ENCODE measurements around the gene MICAL2.

MICAL2 gene

GRCh38 chr11:12211331-12212065, 101.1 kb downstream of the MICAL2 start:
- TF ChIP-seq EP300 (IDR thresholded peaks at IDR 0.05; ENCODE audit: borderline replicate concordance), result no peak
- no peak for TF ChIP-seq ZBTB7A (IDR thresholded peaks at IDR 0.05; ENCODE audit: low read depth)
- no peak for TF ChIP-seq TCF12 (IDR thresholded peaks at IDR 0.05; ENCODE audit: low read depth)
- TF ChIP-seq CREB1 (IDR thresholded peaks at IDR 0.05; ENCODE audit: low read depth), result no peak
- TF ChIP-seq YY1 (IDR thresholded peaks at IDR 0.05; ENCODE audit: low read depth), result no peak
- no peak for TF ChIP-seq RAD21 (IDR thresholded peaks at IDR 0.05; ENCODE audit: low read depth)
- no peak for TF ChIP-seq TAF1 (IDR thresholded peaks at IDR 0.05; ENCODE audit: low read depth)
- TF ChIP-seq FOXM1 (IDR thresholded peaks at IDR 0.05; ENCODE audit: borderline replicate concordance, low read depth), result no peak
- no peak for TF ChIP-seq TEAD4 (IDR thresholded peaks at IDR 0.05)
- no peak for TF ChIP-seq CEBPB (IDR thresholded peaks at IDR 0.05)
- TF ChIP-seq EGR1 (IDR thresholded peaks at IDR 0.05), result no peak
- TF ChIP-seq USF1 (IDR thresholded peaks at IDR 0.05), result no peak
- no peak for TF ChIP-seq MAX (IDR thresholded peaks at IDR 0.05)
- TF ChIP-seq REST (IDR thresholded peaks at IDR 0.05; ENCODE audit: low read depth), result no peak
- TF ChIP-seq NFIC (IDR thresholded peaks at IDR 0.05), result no peak

- no peak for TF ChIP-seq EGR1 (IDR thresholded peaks at IDR 0.05)
- no peak for TF ChIP-seq FOXM1 (IDR thresholded peaks at IDR 0.05; ENCODE audit: borderline replicate concordance, low read depth)
- TF ChIP-seq EP300 (IDR thresholded peaks at IDR 0.05; ENCODE audit: borderline replicate concordance), result no peak
- TF ChIP-seq RAD21 (IDR thresholded peaks at IDR 0.05; ENCODE audit: low read depth), result no peak
- no peak for TF ChIP-seq YY1 (IDR thresholded peaks at IDR 0.05; ENCODE audit: low read depth)
- TF ChIP-seq TAF1 (IDR thresholded peaks at IDR 0.05; ENCODE audit: low read depth), result no peak
- no peak for TF ChIP-seq CREB1 (IDR thresholded peaks at IDR 0.05; ENCODE audit: low read depth)
- TF ChIP-seq ZBTB7A (IDR thresholded peaks at IDR 0.05; ENCODE audit: low read depth), result no peak
- no peak for TF ChIP-seq TEAD4 (IDR thresholded peaks at IDR 0.05)
- TF ChIP-seq TCF12 (IDR thresholded peaks at IDR 0.05; ENCODE audit: low read depth), result no peak
- TF ChIP-seq NFIC (IDR thresholded peaks at IDR 0.05), result no peak
- no peak for TF ChIP-seq REST (IDR thresholded peaks at IDR 0.05; ENCODE audit: low read depth)
- TF ChIP-seq MAX (IDR thresholded peaks at IDR 0.05), result no peak
- TF ChIP-seq CEBPB (IDR thresholded peaks at IDR 0.05), result no peak
- TF ChIP-seq USF1 (IDR thresholded peaks at IDR 0.05), result no peak
Observed at GRCh38 chr11:12212174-12212820, 101.9 kb downstream of the MICAL2 start.

- TF ChIP-seq TCF12 (IDR thresholded peaks at IDR 0.05; ENCODE audit: low read depth) (no peak), EGR1 (IDR thresholded peaks at IDR 0.05) (no peak)
Observed at GRCh38 chr11:12212821-12213185, 102.4 kb downstream of the MICAL2 start.

GRCh38 chr11:12213883-12214282, 103.5 kb downstream of the MICAL2 start:
- TF ChIP-seq USF1 (IDR thresholded peaks at IDR 0.05), result no peak
- TF ChIP-seq ZBTB7A (IDR thresholded peaks at IDR 0.05; ENCODE audit: low read depth), result no peak
- no peak for TF ChIP-seq RAD21 (IDR thresholded peaks at IDR 0.05; ENCODE audit: low read depth)
- no peak for TF ChIP-seq FOXM1 (IDR thresholded peaks at IDR 0.05; ENCODE audit: borderline replicate concordance, low read depth)
- TF ChIP-seq CREB1 (IDR thresholded peaks at IDR 0.05; ENCODE audit: low read depth), result no peak
- no peak for TF ChIP-seq CEBPB (IDR thresholded peaks at IDR 0.05)
- no peak for TF ChIP-seq REST (IDR thresholded peaks at IDR 0.05; ENCODE audit: low read depth)
- no peak for TF ChIP-seq NFIC (IDR thresholded peaks at IDR 0.05)
- no peak for TF ChIP-seq YY1 (IDR thresholded peaks at IDR 0.05; ENCODE audit: low read depth)
- no peak for TF ChIP-seq MAX (IDR thresholded peaks at IDR 0.05)
- TF ChIP-seq TEAD4 (IDR thresholded peaks at IDR 0.05), result no peak
- no peak for TF ChIP-seq TCF12 (IDR thresholded peaks at IDR 0.05; ENCODE audit: low read depth)
- TF ChIP-seq EP300 (IDR thresholded peaks at IDR 0.05; ENCODE audit: borderline replicate concordance), result no peak
- no peak for TF ChIP-seq EGR1 (IDR thresholded peaks at IDR 0.05)
- no peak for TF ChIP-seq TAF1 (IDR thresholded peaks at IDR 0.05; ENCODE audit: low read depth)

All from Ishikawa (cell line).